HepG2 (cell line): ENCODE measurements around the gene DNMT1. TPM values are rescaled to one million over a fixed set of nuclear protein-coding genes. Genes with fewer than 3 reads are reported as not detected.

Experiments
- HNF4G ChIP-seq, 2 experiments: sonication (generic) in 1 of 2; formaldehyde crosslinking in 1 of 2; IDR thresholded peaks; 2 replicates each; pipeline versions ENCODE4 v1.4.0 to v1.6.1; 2011 to 2020; ENCODE audit warnings: borderline replicate concordance in 2 of 2, low read depth in 2 of 2, mild to moderate bottlenecking in 2 of 2, low read length in 1 of 2, missing genetic modification reagents in 1 of 2, moderate library complexity in 1 of 2
- HNRNPK ChIP-seq: fragments of 200-400 bp; formaldehyde crosslinking; IDR thresholded peaks from 2 replicates; pipeline ENCODE4 v1.6.1; 2018; ENCODE audit warnings: low read length, low read depth, moderate library complexity, mild to moderate bottlenecking; ENCODE audit not compliant: poor library complexity, severe bottlenecking
- KDM2A ChIP-seq: sonication (generic); formaldehyde crosslinking; IDR thresholded peaks from 2 replicates; pipeline ENCODE4 v1.4.0; 2020; ENCODE audit warnings: low read depth, missing genetic modification reagents, borderline replicate concordance
- MED8 ChIP-seq: sonication (generic); formaldehyde crosslinking; IDR thresholded peaks from 2 replicates; pipeline ENCODE4 v1.8.1; 2023; ENCODE audit warnings: mild to moderate bottlenecking, missing genetic modification reagents; ENCODE audit not compliant: insufficient replicate concordance
- NFKB2 ChIP-seq: sonication (generic); formaldehyde crosslinking; IDR thresholded peaks from 2 replicates; pipeline ENCODE4 v1.4.0; 2020; ENCODE audit warnings: missing genetic modification reagents, borderline replicate concordance
- NFKBIZ ChIP-seq: IDR thresholded peaks from 2 replicates; pipeline ENCODE4 v1.6.1; 2018; ENCODE audit warnings: missing genetic modification reagents, missing compliant biosample characterization
- SNAI1 ChIP-seq: sonication (generic); formaldehyde crosslinking; IDR thresholded peaks from 2 replicates; pipeline ENCODE4 v1.5.0; 2020; ENCODE audit warnings: mild to moderate bottlenecking, missing genetic modification reagents, borderline replicate concordance
- SNAPC4 ChIP-seq: sonication (generic); formaldehyde crosslinking; IDR thresholded peaks from 2 replicates; pipeline ENCODE4 v1.4.0; 2020; ENCODE audit warnings: mild to moderate bottlenecking, missing genetic modification reagents
- SOX6 ChIP-seq, 2 experiments: fragments of 450-650 bp in 1 of 2; sonication (generic) in 1 of 2; formaldehyde crosslinking in 1 of 2; IDR thresholded peaks; 2 replicates each; pipeline versions ENCODE4 v1.4.0 to v1.6.1; 2017 to 2020; ENCODE audit warnings: antibody characterized with exemption in 1 of 2, mild to moderate bottlenecking in 1 of 2, missing genetic modification reagents in 1 of 2
- ZFP91 ChIP-seq: sonication (generic); formaldehyde crosslinking; IDR thresholded peaks from 2 replicates; pipeline ENCODE4 v1.9.0; 2022; ENCODE audit warnings: missing genetic modification reagents, mild to moderate bottlenecking, borderline replicate concordance
- ZFY ChIP-seq: sonication (generic); formaldehyde crosslinking; IDR thresholded peaks from 2 replicates; pipeline ENCODE4 v1.4.0; 2020; ENCODE audit warnings: missing genetic modification reagents
- ZNF589 ChIP-seq: sonication (generic); formaldehyde crosslinking; conservative IDR thresholded peaks from 2 replicates; pipeline ENCODE4 v1.8.0; 2022; ENCODE audit warnings: mild to moderate bottlenecking, moderate library complexity, missing genetic modification reagents
- ZNF709 ChIP-seq: sonication (generic); formaldehyde crosslinking; IDR thresholded peaks from 2 replicates; pipeline ENCODE4 v1.5.0; 2020; ENCODE audit warnings: mild to moderate bottlenecking, missing genetic modification reagents
- ZNF782 ChIP-seq: sonication (generic); formaldehyde crosslinking; IDR thresholded peaks from 2 replicates; pipeline ENCODE4 v1.4.0; 2020; ENCODE audit warnings: missing genetic modification reagents, mild to moderate bottlenecking, borderline replicate concordance
- polyA plus RNA-seq, 8 experiments: library from polyadenylated mRNA; depleted of rRNA in 3 of 8; stranded (reverse) in 7 of 8; unstranded in 1 of 8; fragments of >200 nt; fragmentation: Illumina TruSeq in 4 of 8; extraction: Trizol in 4 of 8; gene quantifications; 2 replicates each; pipeline versions ENCODE4 v1.2.1 to v1.2.3, GENCODE V29; 2011 to 2016; ENCODE audit warnings: low read depth in 4 of 8, missing spikeins in 1 of 8, mixed read lengths in 1 of 8; ENCODE audit not compliant: insufficient read depth in 1 of 8
- total RNA-seq, 5 experiments: library from RNA; depleted of rRNA; stranded (reverse); fragments of >200 nt; fragmentation: Illumina TruSeq; extraction: Trizol; gene quantifications; 2 replicates each; pipeline ENCODE4 v1.2.3, GENCODE V29; 2016; ENCODE audit warnings: low read depth in 1 of 5

Gene DNMT1
- total and polyA plus RNA-seq, 2 of the 13 experiments (the other 11 are each of a cell fraction or from before 2014, with no cell fraction given): 31.2 to 91.1 TPM

GRCh38 chr19:10085641-10086590 is 108.8 kb downstream of the DNMT1 start, which contains the start of gene SHFL (continued):
- TF ChIP-seq SNAPC4 (CRISPR knock-in tag) (0 out of 2 replicates have a peak, but pooled peaks have one; percentile 23), ZNF589 (peak; percentile 34; the same call in 1 of the 2 replicates), SNAI1 (CRISPR knock-in tag) (peak; percentile 56; the same call in 1 of the 2 replicates), KDM2A (CRISPR knock-in tag) (peak; percentile 48), HNRNPK (peak; percentile 68), SOX6 (IDR thresholded peaks at IDR 0.05) (no peak), SOX6 (CRISPR knock-in tag; IDR thresholded peaks at IDR 0.05) (no peak), NFKBIZ (CRISPR knock-in tag) (0 out of 2 replicates have a peak, but pooled peaks have one; percentile 41), ZFP91 (CRISPR knock-in tag) (peak; percentile 77; the same call in 1 of the 2 replicates), ZNF709 (CRISPR knock-in tag) (peak; percentile 68; the same call in 1 of the 2 replicates), HNF4G (IDR thresholded peaks at IDR 0.05; ENCODE audit: borderline replicate concordance, low read depth, low read length) (no peak), HNF4G (CRISPR knock-in tag; IDR thresholded peaks at IDR 0.05; ENCODE audit: borderline replicate concordance, low read depth) (0 out of 2 replicates have a peak, but pooled peaks have one; percentile 50), ZFY (peak; percentile 65), ZNF782 (0 out of 2 replicates have a peak, but pooled peaks have one; percentile 6), NFKB2 (peak; percentile 40; the same call in 1 of the 2 replicates), MED8 (peak; percentile 22)
